Activated naive CD4-positive, alpha-beta T cell treated with Interleukin-2 at 50 U/mL for 16 hours (primary cell): ENCODE results near the gene NQO2.
"Not testable (repeated sequence)": the region's sequence is repeated elsewhere in the genome, so short reads cannot be mapped to it uniquely, and the experiment has no call there.

ENCODE experiments used
- DNase-seq: peaks from one replicate; pipeline ENCODE4 v3.0.0-alpha.2; 2020

Gene NQO2

GRCh38 chr6:3041606-3042005 lies 41.9 kb downstream of the NQO2 start:
- no peak for DNase-seq

- DNase-seq, result no peak
These were observed 45.7 kb downstream of the NQO2 start for GRCh38 chr6:3045369-3045768.

GRCh38 chr6:3045777-3046176 lies 46.1 kb downstream of the NQO2 start:
- no peak for DNase-seq

GRCh38 chr6:3046295-3046694 lies 46.6 kb downstream of the NQO2 start:
- no peak for DNase-seq

GRCh38 chr6:3048009-3048408 lies 48.3 kb downstream of the NQO2 start:
- DNase-seq, result not testable (repeated sequence)

- no peak for DNase-seq
These were observed 53.0 kb downstream of the NQO2 start for GRCh38 chr6:3052481-3053230.

GRCh38 chr6:3053231-3053508 lies 53.5 kb downstream of the NQO2 start:
- DNase-seq, result no peak

GRCh38 chr6:3054229-3055157 lies 54.8 kb downstream of the NQO2 start:
- not testable (repeated sequence) for DNase-seq

- DNase-seq, result not testable (repeated sequence)
These were observed 55.4 kb downstream of the NQO2 start for GRCh38 chr6:3055158-3055499.

GRCh38 chr6:3057063-3057770 lies 57.5 kb downstream of the NQO2 start:
- DNase-seq, result no peak

- DNase-seq, result no peak
These were observed 59.3 kb downstream of the NQO2 start for GRCh38 chr6:3058957-3059356.

- not testable (repeated sequence) for DNase-seq
These were observed 60.4 kb downstream of the NQO2 start for GRCh38 chr6:3060092-3060491.

GRCh38 chr6:3061501-3061941 lies 61.8 kb downstream of the NQO2 start:
- DNase-seq, result no peak

GRCh38 chr6:3063340-3063732 lies 63.6 kb downstream of the NQO2 start:
- not testable (repeated sequence) for DNase-seq

- peak; percentile 93 for DNase-seq
These were observed 64.3 kb downstream of the NQO2 start for GRCh38 chr6:3063733-3064700.

GRCh38 chr6:3068329-3069214 lies 68.9 kb downstream of the NQO2 start, which contains the start of gene RIPK1:
Gene RIPK1, plus strand, starts transcription at chr6:3068494. Its CDS starts 8,330 bp downstream, at chr6:3076824.
- peak; percentile 95 for DNase-seq
